ENCODE results near the gene RHOXF1.
"Not testable (repeated sequence)": the region's sequence is repeated elsewhere in the genome, so short reads cannot be mapped to it uniquely, and the experiment has no call there.

Gene RHOXF1

DNA sequence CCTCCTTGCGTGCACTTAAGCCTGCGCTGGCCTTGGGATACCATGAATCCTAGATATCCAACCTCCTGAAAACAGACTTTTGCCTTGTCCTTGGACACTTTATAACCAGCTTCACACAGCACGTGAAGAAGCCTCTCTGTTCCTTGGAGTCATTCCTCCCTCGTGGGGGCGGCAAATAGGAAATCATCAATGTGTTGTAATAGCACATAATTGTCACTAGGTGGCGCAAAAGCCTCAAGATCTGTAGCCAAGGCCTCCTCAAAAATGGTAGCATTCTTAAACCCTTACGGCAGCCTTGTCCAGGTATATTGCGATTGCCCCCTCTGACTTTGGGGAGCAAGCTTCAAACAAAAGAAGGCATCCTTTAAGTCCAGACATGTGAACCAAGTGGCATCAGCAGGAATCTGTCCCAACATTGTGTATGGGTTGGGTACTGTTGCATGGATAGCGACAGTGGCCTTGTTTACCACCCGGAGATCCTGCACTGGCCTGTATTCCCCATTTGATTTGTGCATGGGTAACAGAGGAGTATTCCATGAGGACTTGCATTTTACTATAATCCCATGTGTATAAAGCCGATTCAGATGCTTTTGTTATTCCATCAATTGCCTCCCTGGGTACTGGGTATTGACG is 30.0 kb downstream of the RHOXF1 start:
- DNase-seq (ENCODE audit: low read depth), result not testable (repeated sequence)

- not testable (repeated sequence) for DNase-seq (ENCODE audit: low read depth)
These were observed 38.1 kb downstream of the RHOXF1 start, which contains the start of gene RHOXF2B for GRCh38 chrX:120077590-120077989. Gene RHOXF2B, minus strand, starts transcription at chrX:120077690. Its CDS starts 138 bp downstream, at chrX:120077552.

DNA sequence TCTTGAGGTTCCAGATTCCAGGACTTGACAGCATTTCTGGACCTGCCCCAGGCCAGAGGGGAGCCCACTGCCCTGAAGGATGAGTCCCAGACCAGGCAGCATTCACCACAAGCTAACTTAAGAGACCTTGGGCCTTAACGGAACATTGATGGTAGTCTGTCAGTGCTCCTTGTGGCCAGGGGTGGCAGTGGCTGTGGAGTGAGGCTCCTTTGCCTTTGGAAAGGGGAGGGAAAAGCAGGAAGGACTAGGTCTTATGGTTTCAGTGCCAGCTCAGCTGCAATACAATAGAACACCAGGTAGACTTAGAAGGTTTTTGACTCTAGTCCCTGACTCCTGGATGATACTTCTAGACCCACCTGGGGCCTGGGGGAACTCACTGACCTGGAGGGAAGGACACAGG is 49.5 kb downstream of the RHOXF1 start:
- DNase-seq (ENCODE audit: low read depth), result not testable (repeated sequence)

All from stimulated activated CD8-positive, alpha-beta memory T cell treated with anti-CD3 and anti-CD28 coated beads, Interleukin-15, amount 100 ng/mL, for 24 hours (primary cell).